ENCODE measurements around the gene AKT1.
"Not testable (repeated sequence)": the region's sequence is repeated elsewhere in the genome, so short reads cannot be mapped to it uniquely, and the experiment has no call there.

Gene AKT1

GRCh38 chr14:104734051-104734587 lies 61.4 kb downstream of the AKT1 start:
- no peaks in the 10 kb centered on the region for H3K9me3 Mint-ChIP-seq
- H3K4me1 Mint-ChIP-seq: peaks cover 3% of the 10 kb centered on the region
- no peak overlapping the region for H3K27ac Mint-ChIP-seq
- H3K27me3 Mint-ChIP-seq: peaks cover 9% of the 10 kb centered on the region
- ATAC-seq (ENCODE audit: low read depth): no peak
- H3K4me3 Mint-ChIP-seq: no peak overlapping the region
- H3K36me3 Mint-ChIP-seq: no peaks in the 10 kb centered on the region
- no peak for DNase-seq (ENCODE audit: low spot score in 2 of 2)

- Mint-ChIP-seq H3K4me3 (no peak overlapping the region), H3K27ac (no peak overlapping the region), H3K36me3 (no peaks in the 10 kb centered on the region), H3K4me1 (peaks cover 6% of the 10 kb centered on the region), H3K9me3 (no peaks in the 10 kb centered on the region), H3K27me3 (peaks cover 10% of the 10 kb centered on the region)
- ATAC-seq (ENCODE audit: low read depth): no peak
- no peak for DNase-seq (ENCODE audit: low spot score in 2 of 2)
Observed at GRCh38 chr14:104732931-104733681, 62.4 kb downstream of the AKT1 start.

DNA sequence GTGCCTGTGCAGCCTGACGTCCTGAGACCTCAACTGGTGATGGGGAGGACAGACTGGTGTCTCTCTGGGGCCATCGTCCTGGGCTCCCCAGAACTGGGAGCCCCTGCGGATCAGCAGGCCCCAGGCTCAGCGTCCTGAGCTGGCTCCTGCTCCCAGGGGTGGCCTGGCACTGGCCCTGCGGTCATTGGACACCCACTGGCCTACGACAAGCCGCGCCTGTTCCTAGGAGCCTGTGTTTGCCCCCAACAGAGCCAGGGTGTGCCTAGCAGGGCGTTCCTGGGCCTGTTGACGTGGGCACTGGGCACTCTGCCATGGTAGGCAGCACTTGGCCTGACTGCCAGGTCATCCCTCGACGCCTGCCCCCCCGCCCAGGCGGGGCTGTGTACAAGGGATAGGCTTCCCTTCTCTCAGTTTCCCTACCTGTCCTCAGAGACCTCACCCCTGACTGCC lies 63.2 kb downstream of the AKT1 start:
- no peak overlapping the region for H3K27ac Mint-ChIP-seq
- no peaks in the 10 kb centered on the region for H3K36me3 Mint-ChIP-seq
- ATAC-seq (ENCODE audit: low read depth): no peak
- peaks cover 6% of the 10 kb centered on the region for H3K4me1 Mint-ChIP-seq
- DNase-seq (ENCODE audit: low spot score in 2 of 2): no peak
- peaks cover 13% of the 10 kb centered on the region for H3K27me3 Mint-ChIP-seq
- H3K4me3 Mint-ChIP-seq: no peak overlapping the region
- no peaks in the 10 kb centered on the region for H3K9me3 Mint-ChIP-seq

DNA sequence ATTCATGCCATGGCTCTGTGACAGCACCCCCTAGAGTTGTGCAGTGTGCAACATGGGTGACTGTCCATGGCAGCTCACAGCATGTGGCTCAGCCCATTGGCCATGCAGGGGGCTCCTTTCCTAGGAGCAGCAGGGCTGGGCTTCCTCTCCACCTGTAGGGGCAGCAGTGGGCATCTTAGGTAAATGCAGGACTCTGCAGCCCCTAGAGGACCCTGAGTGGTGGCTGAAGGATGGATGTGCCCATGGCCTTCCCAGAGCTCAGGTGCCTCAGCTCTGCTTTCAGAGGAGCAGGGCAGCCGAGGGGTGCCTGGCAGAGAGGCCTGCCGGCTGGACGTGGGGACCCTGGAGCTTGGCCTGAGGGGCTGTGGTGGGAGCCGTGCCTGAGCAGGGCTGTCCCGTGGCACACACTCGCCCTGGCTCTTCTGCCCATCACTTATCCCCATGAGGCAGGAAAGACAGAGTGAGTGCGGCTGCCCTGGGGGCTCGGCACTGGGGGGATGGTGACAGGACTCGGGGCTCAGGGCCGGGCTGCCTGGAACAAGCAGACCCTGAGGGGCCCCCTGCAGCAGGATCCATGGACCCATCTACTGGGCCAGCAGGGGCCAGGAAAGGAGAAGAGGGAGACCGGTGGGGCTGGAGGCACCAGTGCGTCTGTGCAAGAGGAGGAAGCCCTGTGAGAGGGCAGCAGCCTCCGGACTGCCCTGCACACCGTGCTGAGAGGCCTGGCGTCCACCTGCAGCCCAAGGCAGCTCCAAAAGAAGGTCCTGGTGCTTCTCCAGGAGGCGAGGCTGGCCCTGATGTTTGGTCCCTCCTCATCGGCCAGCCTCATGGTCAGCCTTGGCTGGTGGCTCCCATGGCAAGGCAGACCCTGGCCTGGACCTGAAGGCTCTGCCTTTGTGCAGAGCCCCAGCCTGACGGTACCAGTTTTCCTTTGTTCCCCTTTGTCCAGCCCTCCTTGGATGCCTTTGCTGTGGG lies 63.9 kb downstream of the AKT1 start:
- H3K9me3 Mint-ChIP-seq: no peaks in the 10 kb centered on the region

DNA sequence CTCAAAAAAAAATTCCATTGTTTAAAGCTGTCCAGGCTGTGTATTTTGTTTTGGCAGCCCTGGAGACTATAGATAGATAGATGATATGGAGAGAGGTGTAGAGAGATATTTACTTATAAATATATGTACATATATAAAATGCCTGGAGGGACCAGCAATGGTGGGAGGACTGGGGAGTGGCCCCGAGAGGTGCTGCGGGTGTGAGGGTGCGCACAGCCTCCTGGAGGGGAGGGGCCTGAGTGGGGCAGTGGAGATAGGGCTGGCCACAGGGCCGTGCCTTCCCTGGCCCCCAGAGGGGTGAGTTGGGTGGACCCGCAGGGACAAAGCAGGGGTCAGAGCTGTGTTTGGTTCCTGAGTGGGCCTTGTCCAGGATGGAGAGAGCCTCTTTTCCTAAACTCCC lies 65.1 kb downstream of the AKT1 start:
- Mint-ChIP-seq H3K9me3 (no peaks in the 10 kb centered on the region), H3K36me3 (no peaks in the 10 kb centered on the region), H3K4me3 (no peak overlapping the region), H3K27me3 (peaks cover 13% of the 10 kb centered on the region), H3K4me1 (peaks cover 5% of the 10 kb centered on the region), H3K27ac (no peak overlapping the region)
- DNase-seq (ENCODE audit: low spot score in 2 of 2) (no peak), ATAC-seq (ENCODE audit: low read depth) (no peak)

More for the DNA sequence above, 63.9 kb downstream of the AKT1 start:
- Mint-ChIP-seq H3K27me3 (peaks cover 15% of the 10 kb centered on the region), H3K4me1 (peaks cover 6% of the 10 kb centered on the region), H3K27ac (no peak overlapping the region), H3K36me3 (no peaks in the 10 kb centered on the region), H3K4me3 (no peak overlapping the region)
- ATAC-seq (ENCODE audit: low read depth): peak; percentile 58
- DNase-seq (ENCODE audit: low spot score in 2 of 2): no peak

DNA sequence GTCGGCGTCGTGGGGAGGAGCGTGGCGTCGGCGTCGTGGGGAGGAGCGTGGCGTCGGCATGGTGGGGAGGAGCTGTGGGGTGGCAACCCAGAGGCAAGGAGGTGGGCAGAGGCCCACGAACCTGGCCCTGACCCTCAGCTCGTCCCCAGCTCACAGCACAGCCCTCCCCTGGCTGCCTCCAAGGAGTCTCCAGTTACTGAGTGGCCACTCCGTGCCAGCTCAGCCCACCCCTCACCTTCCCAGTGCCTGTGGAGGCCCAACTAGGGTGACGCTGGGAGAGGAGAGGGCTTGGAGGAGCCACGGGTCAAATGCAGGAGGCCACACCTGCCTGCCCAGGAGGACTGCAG lies 65.7 kb downstream of the AKT1 start:
- no peak overlapping the region for H3K4me3 Mint-ChIP-seq
- no peaks in the 10 kb centered on the region for H3K9me3 Mint-ChIP-seq
- no peak overlapping the region for H3K27ac Mint-ChIP-seq
- no peaks in the 10 kb centered on the region for H3K36me3 Mint-ChIP-seq
- DNase-seq (ENCODE audit: low spot score in 2 of 2): no peak
- peaks cover 5% of the 10 kb centered on the region for H3K4me1 Mint-ChIP-seq
- peaks cover 13% of the 10 kb centered on the region for H3K27me3 Mint-ChIP-seq
- no peak for ATAC-seq (ENCODE audit: low read depth)

- not testable (repeated sequence) for H3K4me1 Mint-ChIP-seq; ATAC-seq (ENCODE audit: low read depth); DNase-seq (ENCODE audit: low spot score in 2 of 2); H3K36me3 Mint-ChIP-seq; H3K27ac Mint-ChIP-seq; H3K4me3 Mint-ChIP-seq; H3K9me3 Mint-ChIP-seq
- H3K27me3 Mint-ChIP-seq: peaks cover 13% of the 10 kb centered on the region
Observed at GRCh38 chr14:104729176-104729834, 66.2 kb downstream of the AKT1 start.

GRCh38 chr14:104728631-104729030 lies 66.9 kb downstream of the AKT1 start:
- H3K36me3 Mint-ChIP-seq: no peaks in the 10 kb centered on the region
- H3K4me1 Mint-ChIP-seq: peaks cover 6% of the 10 kb centered on the region
- H3K27me3 Mint-ChIP-seq: peaks cover 13% of the 10 kb centered on the region
- DNase-seq (ENCODE audit: low spot score in 2 of 2): no peak
- no peaks in the 10 kb centered on the region for H3K9me3 Mint-ChIP-seq
- H3K27ac Mint-ChIP-seq: no peak overlapping the region
- ATAC-seq (ENCODE audit: low read depth): no peak
- H3K4me3 Mint-ChIP-seq: no peak overlapping the region

- Mint-ChIP-seq H3K27me3 (peaks cover 13% of the 10 kb centered on the region), H3K4me3 (no peak overlapping the region), H3K4me1 (peaks cover 6% of the 10 kb centered on the region), H3K36me3 (no peaks in the 10 kb centered on the region), H3K9me3 (no peaks in the 10 kb centered on the region), H3K27ac (no peak overlapping the region)
- no peak for DNase-seq (ENCODE audit: low spot score in 2 of 2)
- no peak for ATAC-seq (ENCODE audit: low read depth)
Observed at GRCh38 chr14:104726600-104727451, 68.7 kb downstream of the AKT1 start.

DNA sequence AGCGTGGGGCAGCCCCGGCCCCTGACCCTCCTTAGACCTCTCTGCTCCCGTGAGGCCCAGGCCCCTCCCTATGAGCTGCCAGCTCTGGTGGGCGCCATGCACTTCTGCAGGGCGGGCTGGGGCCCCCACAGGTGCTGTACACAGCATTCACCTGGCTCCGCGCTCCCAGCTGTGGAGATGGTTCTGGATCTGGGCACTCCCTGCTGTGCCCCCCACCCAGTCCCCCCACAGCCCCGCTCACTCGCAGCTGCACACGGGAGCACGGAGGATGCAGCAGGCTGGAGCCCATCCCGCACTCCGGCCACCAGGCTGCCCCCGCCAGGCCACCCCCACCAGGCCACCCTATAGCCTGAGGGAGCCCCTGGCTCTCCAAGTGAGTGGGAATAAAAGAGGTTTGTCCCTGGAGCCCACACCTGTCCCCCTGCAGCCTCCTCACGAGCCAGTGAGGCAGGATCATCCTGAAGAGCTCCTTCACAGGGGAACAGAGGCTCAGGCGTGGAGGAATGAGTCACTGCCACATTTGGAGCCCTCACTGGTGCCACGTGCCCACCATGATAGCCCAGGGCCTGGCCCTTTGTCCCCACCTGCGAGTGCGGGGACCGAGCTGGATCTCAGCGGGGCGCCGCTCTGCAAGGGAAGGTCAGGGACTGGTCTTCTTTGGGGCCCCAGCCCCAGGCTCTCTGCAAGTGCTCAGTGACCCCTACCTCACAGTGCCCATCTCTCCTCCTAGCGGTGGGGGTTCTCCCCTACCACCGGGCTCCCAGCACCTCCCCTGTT lies 69.6 kb downstream of the AKT1 start:
- H3K36me3 Mint-ChIP-seq: no peaks in the 10 kb centered on the region
- DNase-seq (ENCODE audit: low spot score in 2 of 2) (no peak), ATAC-seq (ENCODE audit: low read depth) (no peak)
- no peak overlapping the region for H3K4me3 Mint-ChIP-seq
- H3K4me1 Mint-ChIP-seq: peaks cover 6% of the 10 kb centered on the region
- no peaks in the 10 kb centered on the region for H3K9me3 Mint-ChIP-seq
- peaks cover 13% of the 10 kb centered on the region for H3K27me3 Mint-ChIP-seq
- H3K27ac Mint-ChIP-seq: no peak overlapping the region

DNA sequence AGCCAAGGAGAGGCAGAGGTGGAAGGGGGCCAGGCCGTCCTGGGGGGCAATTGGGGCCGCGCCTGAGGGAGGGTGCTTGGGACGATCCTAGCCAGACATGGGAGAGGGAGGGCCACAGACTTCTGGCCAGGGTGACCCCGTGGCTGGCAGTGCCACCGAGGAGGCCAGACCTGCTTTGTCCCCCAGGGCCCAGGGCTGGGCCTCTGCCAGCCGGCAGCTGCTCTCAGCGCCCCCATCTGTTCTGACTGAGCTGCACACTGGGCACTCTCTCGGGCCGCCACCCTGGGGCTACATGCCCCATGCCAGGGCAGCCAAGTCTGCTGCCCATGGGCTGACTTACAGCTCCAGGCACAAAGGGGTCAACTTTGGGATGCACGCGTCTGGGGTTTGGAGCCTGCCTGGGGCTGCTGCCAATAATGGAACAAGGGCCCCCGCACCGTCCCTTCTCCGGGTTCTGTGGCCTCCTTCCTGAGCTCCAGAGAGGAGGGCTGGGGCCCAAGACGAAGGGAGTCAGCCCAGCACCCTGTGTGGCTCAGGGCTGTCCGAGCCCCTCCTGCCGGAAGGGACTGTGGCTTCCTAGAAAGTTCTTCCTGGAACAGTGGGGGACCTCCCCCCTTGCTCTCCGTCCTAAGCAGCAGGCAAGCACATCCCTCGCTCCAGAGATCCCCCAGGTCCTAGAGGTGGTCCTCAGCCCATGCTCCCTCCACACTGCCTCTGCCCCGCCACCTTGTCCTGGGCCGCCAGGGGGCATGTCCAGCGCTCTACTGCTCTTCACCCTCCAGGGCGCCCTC lies 70.4 kb downstream of the AKT1 start:
- H3K4me1 Mint-ChIP-seq: peaks cover 6% of the 10 kb centered on the region
- DNase-seq (ENCODE audit: low spot score in 2 of 2): no peak
- H3K27me3 Mint-ChIP-seq: peaks cover 13% of the 10 kb centered on the region
- no peak for ATAC-seq (ENCODE audit: low read depth)
- H3K36me3 Mint-ChIP-seq: no peaks in the 10 kb centered on the region
- H3K9me3 Mint-ChIP-seq: no peaks in the 10 kb centered on the region
- H3K4me3 Mint-ChIP-seq: peak overlapping the region; percentile 63
- H3K27ac Mint-ChIP-seq: no peak overlapping the region

DNA sequence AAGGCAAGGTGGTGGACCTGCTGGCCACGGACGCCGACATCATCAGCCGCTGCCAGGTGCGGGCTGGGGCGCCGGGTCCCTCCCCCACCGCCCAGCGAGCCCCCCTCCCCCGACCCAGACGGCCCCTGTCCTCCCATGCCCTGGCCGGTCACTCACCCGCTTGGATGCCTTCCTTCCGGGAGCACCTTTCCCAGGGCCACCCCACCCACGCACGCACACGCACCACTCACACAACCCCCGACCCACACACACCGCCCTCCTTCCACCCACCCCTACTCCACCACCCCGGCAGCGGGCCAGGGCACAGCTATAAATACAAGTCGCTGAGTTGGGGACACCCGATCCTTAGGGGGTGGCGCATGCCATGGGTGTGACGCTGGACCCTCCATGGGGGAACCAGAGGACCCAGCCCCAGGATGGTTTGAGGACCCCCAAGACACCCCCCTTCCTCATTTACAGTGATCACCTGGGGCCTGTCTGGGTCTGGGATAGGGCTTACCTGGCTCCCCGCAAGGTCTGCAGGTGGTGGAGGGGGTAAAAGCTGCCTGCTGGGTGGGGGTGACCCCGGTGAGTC lies 71.1 kb downstream of the AKT1 start:
- no peak for DNase-seq (ENCODE audit: low spot score in 2 of 2)
- ATAC-seq (ENCODE audit: low read depth): peak; percentile 12

More for the DNA sequence above, 71.1 kb downstream of the AKT1 start:
- H3K9me3 Mint-ChIP-seq: no peaks in the 10 kb centered on the region
- peaks cover 2% of the 10 kb centered on the region for H3K36me3 Mint-ChIP-seq
- H3K4me1 Mint-ChIP-seq: peaks cover 9% of the 10 kb centered on the region
- H3K27me3 Mint-ChIP-seq: peaks cover 13% of the 10 kb centered on the region
- peak overlapping the region; percentile 63 for H3K4me3 Mint-ChIP-seq
- no peak overlapping the region for H3K27ac Mint-ChIP-seq
